Neural progenitor cell (in vitro differentiated cells): ENCODE measurements around the gene AMBRA1. TPM values are rescaled to one million over a fixed set of nuclear protein-coding genes. Genes with fewer than 3 reads are reported as not detected.

ENCODE experiments used
- DNase-seq: peaks from one replicate; pipeline ENCODE4 v3.0.0-alpha.2; 2016; ENCODE audit warnings: low spot score
- H2AFZ ChIP-seq: fragments of 200-600 bp; sonication (generic); replicated peaks from 2 replicates; pipeline ENCODE4 v1.6.1; 2016; ENCODE audit warnings: antibody characterized with exemption
- H3F3A ChIP-seq: fragments of 200-600 bp; sonication (generic); 2 replicates; pipeline ENCODE4 v1.6.1; 2016; ENCODE audit warnings: antibody characterized with exemption, low read depth
- H3K27ac ChIP-seq: fragments of 200-600 bp; sonication (generic); 2 replicates; pipeline ENCODE4 v1.5.1; 2016; ENCODE audit warnings: mild to moderate bottlenecking
- H3K27me3 ChIP-seq: fragments of 200-600 bp; sonication (generic); 2 replicates; pipeline ENCODE4 v1.6.1; 2016; ENCODE audit warnings: mild to moderate bottlenecking, moderate library complexity
- H3K36me3 ChIP-seq: fragments of 200-600 bp; sonication (generic); 2 replicates; pipeline ENCODE4 v1.5.1; 2016
- H3K4me1 ChIP-seq: fragments of 200-600 bp; sonication (generic); 2 replicates; pipeline ENCODE4 v1.6.1; 2016; ENCODE audit warnings: mixed run types
- H3K4me2 ChIP-seq: fragments of 200-600 bp; sonication (generic); 2 replicates; pipeline ENCODE4 v1.6.1; 2016
- H3K4me3 ChIP-seq: fragments of 200-600 bp; sonication (generic); 2 replicates; pipeline ENCODE4 v1.5.1; 2016
- H3K79me2 ChIP-seq: fragments of 200-600 bp; sonication (generic); 2 replicates; pipeline ENCODE4 v1.6.1; 2016; ENCODE audit warnings: low read depth
- H3K9ac ChIP-seq: fragments of 200-600 bp; sonication (generic); 2 replicates; pipeline ENCODE4 v1.6.1; 2016
- H3K9me3 ChIP-seq: fragments of 200-600 bp; sonication (generic); 2 replicates; pipeline ENCODE4 v1.5.1; 2016; ENCODE audit warnings: low read depth
- H4K20me1 ChIP-seq: fragments of 200-600 bp; sonication (generic); 2 replicates; pipeline ENCODE4 v1.6.1; 2016; ENCODE audit warnings: low read depth
- H3K27ac Mint-ChIP-seq: 3 replicates; pipeline ENCODE4 v1.8.0; 2021; ENCODE audit warnings: mixed read lengths
- H3K27me3 Mint-ChIP-seq: 2 replicates; pipeline ENCODE4 v1.8.0; 2022; ENCODE audit warnings: low read depth, mild to moderate bottlenecking, inconsistent platforms, moderate library complexity, mixed read lengths; ENCODE audit not compliant: insufficient read depth
- H3K36me3 Mint-ChIP-seq: 3 replicates; pipeline ENCODE4 v1.8.0; 2021; ENCODE audit warnings: mixed read lengths
- H3K4me1 Mint-ChIP-seq: 3 replicates; pipeline ENCODE4 v1.8.0; 2021; ENCODE audit warnings: mixed read lengths
- H3K4me3 Mint-ChIP-seq: 3 replicates; pipeline ENCODE4 v1.8.0; 2021; ENCODE audit warnings: mild to moderate bottlenecking, moderate library complexity, mixed read lengths
- H3K9me3 Mint-ChIP-seq: 3 replicates; pipeline ENCODE4 v1.8.0; 2020; ENCODE audit warnings: mixed read lengths
- EZH2 ChIP-seq: fragments of 200-600 bp; sonication (generic); IDR thresholded peaks from 2 replicates; pipeline ENCODE4 v1.6.1; 2017; ENCODE audit warnings: antibody characterized with exemption, mild to moderate bottlenecking, moderate library complexity
- EZH2phosphoT487 ChIP-seq: fragments of 200-600 bp; sonication (generic); IDR thresholded peaks from 2 replicates; pipeline ENCODE4 v1.6.1; 2017; ENCODE audit warnings: antibody characterized with exemption
- total RNA-seq: library from RNA; depleted of rRNA; stranded (reverse); fragments of >200 nt; gene quantifications from 2 replicates; pipeline ENCODE4 v1.2.3, GENCODE V29; 2015; ENCODE audit warnings: low replicate concordance
- TF ChIP-seq, protein P1 (sequence below): fragments of 200-600 bp; sonication (generic); IDR thresholded peaks from 2 replicates; pipeline ENCODE4 v1.5.1; 2017; ENCODE audit warnings: antibody characterized with exemption, mild to moderate bottlenecking

AMBRA1 gene
- total RNA-seq, 1 donor from 2014 or later = 20.7 TPM

DNA sequence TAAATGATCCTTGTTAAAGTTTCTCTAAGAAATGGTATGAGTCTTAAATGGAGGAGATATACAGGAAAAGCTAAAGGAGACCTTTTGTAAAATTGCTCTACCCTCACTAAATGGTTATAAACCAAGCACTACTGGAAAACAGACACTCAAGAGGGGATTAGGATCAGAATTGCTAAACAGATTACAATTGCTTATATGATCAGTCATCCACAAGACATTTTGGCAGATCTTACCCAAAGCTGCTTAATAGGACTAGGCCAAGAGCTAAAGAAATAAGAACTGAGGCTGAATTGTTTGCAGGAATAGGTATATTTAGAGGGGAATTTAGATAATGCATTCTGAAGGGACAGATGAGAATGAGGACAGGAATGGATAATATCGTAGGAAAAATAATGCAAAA is 13.7 kb upstream of the AMBRA1 start:
- Histone ChIP-seq H3K4me2 (no peak overlapping the region), H3K4me3 (no peak overlapping the region), H3K9ac (no peak overlapping the region), H3K27me3 (no peaks in the 10 kb centered on the region), H3K9me3 (no peaks in the 10 kb centered on the region), H3K27ac (no peak overlapping the region), H3F3A (no peaks in the 10 kb centered on the region), H3K79me2 (no peaks in the 10 kb centered on the region), H2AFZ (no peak overlapping the region), H3K4me1 (no peaks in the 10 kb centered on the region), H3K36me3 (no peaks in the 10 kb centered on the region), H4K20me1 (no peaks in the 10 kb centered on the region)
- TF ChIP-seq, protein P1, sequence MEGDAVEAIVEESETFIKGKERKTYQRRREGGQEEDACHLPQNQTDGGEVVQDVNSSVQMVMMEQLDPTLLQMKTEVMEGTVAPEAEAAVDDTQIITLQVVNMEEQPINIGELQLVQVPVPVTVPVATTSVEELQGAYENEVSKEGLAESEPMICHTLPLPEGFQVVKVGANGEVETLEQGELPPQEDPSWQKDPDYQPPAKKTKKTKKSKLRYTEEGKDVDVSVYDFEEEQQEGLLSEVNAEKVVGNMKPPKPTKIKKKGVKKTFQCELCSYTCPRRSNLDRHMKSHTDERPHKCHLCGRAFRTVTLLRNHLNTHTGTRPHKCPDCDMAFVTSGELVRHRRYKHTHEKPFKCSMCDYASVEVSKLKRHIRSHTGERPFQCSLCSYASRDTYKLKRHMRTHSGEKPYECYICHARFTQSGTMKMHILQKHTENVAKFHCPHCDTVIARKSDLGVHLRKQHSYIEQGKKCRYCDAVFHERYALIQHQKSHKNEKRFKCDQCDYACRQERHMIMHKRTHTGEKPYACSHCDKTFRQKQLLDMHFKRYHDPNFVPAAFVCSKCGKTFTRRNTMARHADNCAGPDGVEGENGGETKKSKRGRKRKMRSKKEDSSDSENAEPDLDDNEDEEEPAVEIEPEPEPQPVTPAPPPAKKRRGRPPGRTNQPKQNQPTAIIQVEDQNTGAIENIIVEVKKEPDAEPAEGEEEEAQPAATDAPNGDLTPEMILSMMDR = no peak
- TF ChIP-seq EZH2 (no peak), EZH2phosphoT487 (no peak)
- Mint-ChIP-seq H3K4me1 (peaks cover 6% of the 10 kb centered on the region), H3K4me3 (no peak overlapping the region), H3K36me3 (peaks cover 2% of the 10 kb centered on the region), H3K27ac (no peak overlapping the region), H3K27me3 (no peaks in the 10 kb centered on the region), H3K9me3 (no peaks in the 10 kb centered on the region)
- no peak for DNase-seq

DNA sequence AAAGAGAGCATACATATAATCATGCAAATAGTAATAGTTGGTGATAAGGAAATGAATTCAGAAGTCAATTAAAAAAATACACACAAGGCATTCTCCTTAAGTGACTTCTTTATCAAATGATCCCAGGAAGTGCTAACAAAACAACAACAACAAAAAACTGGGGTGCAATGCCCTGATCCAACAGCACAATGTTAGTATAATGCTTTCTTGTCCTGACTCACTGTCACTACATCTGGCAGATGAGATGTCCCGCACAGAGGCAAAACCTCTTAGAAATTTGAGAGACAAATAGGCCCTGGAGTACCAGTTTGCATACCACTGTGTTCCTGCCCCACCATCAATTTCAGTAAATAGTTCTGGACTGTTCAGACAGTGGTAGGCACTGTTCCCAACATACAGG is 11.0 kb upstream of the AMBRA1 start:
- H3K4me3 Mint-ChIP-seq = no peak overlapping the region

DNA sequence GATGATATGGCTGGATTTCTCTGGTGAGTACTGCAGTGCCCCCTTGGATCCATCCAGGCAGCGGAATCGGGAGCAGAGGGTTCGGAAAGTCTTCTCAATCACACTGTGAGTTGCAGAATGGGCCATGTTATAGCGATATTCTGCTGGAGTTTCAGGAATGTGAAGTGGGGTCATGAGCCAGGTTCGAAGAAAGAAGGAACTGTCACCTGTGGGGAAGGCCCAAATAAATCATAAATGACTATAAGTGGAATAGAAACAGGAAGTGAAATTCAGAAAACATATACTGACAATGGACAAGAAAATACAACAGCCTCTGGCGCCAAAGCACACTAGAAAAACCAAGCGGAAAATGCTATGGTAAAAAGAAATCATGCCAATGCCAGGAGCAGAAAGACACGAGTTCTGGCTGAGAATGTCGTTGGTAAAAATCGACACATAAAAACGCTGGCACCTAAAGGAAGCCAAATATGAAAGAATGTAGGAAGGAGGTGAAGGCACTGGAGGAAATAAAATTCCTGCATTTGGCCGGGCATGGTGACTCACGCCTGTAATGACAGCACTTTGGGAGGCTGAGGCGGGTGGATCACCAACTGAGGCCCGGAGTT is 10.0 kb upstream of the AMBRA1 start:
- Mint-ChIP-seq H3K9me3 (no peaks in the 10 kb centered on the region), H3K36me3 (peaks cover 2% of the 10 kb centered on the region), H3K27me3 (no peaks in the 10 kb centered on the region), H3K4me1 (peaks cover 6% of the 10 kb centered on the region), H3K4me3 (no peak overlapping the region), H3K27ac (no peak overlapping the region)
- Histone ChIP-seq H4K20me1 (no peaks in the 10 kb centered on the region), H3K79me2 (no peaks in the 10 kb centered on the region), H3F3A (no peaks in the 10 kb centered on the region), H3K9me3 (no peaks in the 10 kb centered on the region), H3K36me3 (no peaks in the 10 kb centered on the region), H3K9ac (no peak overlapping the region), H2AFZ (no peak overlapping the region), H3K4me1 (no peaks in the 10 kb centered on the region), H3K27ac (no peak overlapping the region), H3K27me3 (no peaks in the 10 kb centered on the region), H3K4me3 (no peak overlapping the region), H3K4me2 (no peak overlapping the region)
- no peak for DNase-seq
- TF ChIP-seq, protein P1 = no peak
- TF ChIP-seq EZH2 = no peak
- no peak for TF ChIP-seq EZH2phosphoT487

More for the DNA sequence above, 11.0 kb upstream of the AMBRA1 start:
- no peak overlapping the region for H2AFZ ChIP-seq
- no peak overlapping the region for H3K4me3 ChIP-seq
- no peaks in the 10 kb centered on the region for H3K79me2 ChIP-seq
- DNase-seq = no peak
- no peak overlapping the region for H3K9ac ChIP-seq
- H3K9me3 Mint-ChIP-seq = no peaks in the 10 kb centered on the region
- TF ChIP-seq EZH2 (no peak), EZH2phosphoT487 (no peak)
- TF ChIP-seq, protein P1 = no peak
- peak overlapping the region; percentile 6 for H3K27ac Mint-ChIP-seq
- peaks cover 2% of the 10 kb centered on the region for H3K36me3 Mint-ChIP-seq
- no peaks in the 10 kb centered on the region for H3K27me3 ChIP-seq
- no peaks in the 10 kb centered on the region for H3K27me3 Mint-ChIP-seq
- H3K36me3 ChIP-seq = no peaks in the 10 kb centered on the region
- H3K4me1 ChIP-seq = no peaks in the 10 kb centered on the region
- H3K4me2 ChIP-seq = no peak overlapping the region
- no peaks in the 10 kb centered on the region for H3F3A ChIP-seq
- H4K20me1 ChIP-seq = no peaks in the 10 kb centered on the region
- H3K4me1 Mint-ChIP-seq = peaks cover 6% of the 10 kb centered on the region
- H3K27ac ChIP-seq = no peak overlapping the region
- H3K9me3 ChIP-seq = no peaks in the 10 kb centered on the region
